ENCODE measurements around the gene INPP5A.

Gene INPP5A

GRCh38 chr10:132705943-132706342 lies 168.4 kb downstream of the INPP5A start:
- no peak for DNase-seq
- Histone ChIP-seq H4K20me1 (ENCODE audit: insufficient read depth, low read length) (no peaks in the 10 kb centered on the region), H3K9me3 (replicated peaks; ENCODE audit: insufficient read depth, low read length) (no peaks in the 10 kb centered on the region), H3K79me2 (ENCODE audit: low read length) (no peaks in the 10 kb centered on the region), H3K4me2 (ENCODE audit: low read depth, low read length) (no peak overlapping the region), H3K4me3 (ENCODE audit: low read length) (no peak overlapping the region), H3K9me2 (replicated peaks; ENCODE audit: insufficient read depth, low read length) (no peaks in the 10 kb centered on the region), H3K27ac (ENCODE audit: low read length) (no peak overlapping the region), H3K4me1 (ENCODE audit: low read length) (no peaks in the 10 kb centered on the region), H3K9ac (ENCODE audit: low read length) (no peak overlapping the region), H3F3A (ENCODE audit: insufficient read depth, low read length) (no peaks in the 10 kb centered on the region), H2AFZ (ENCODE audit: low read length) (no peak overlapping the region), H3K27me3 (replicated peaks; ENCODE audit: insufficient read depth, low read length) (no peaks in the 10 kb centered on the region; the same call in 1 of the 2 replicates), H3K36me3 (replicated peaks; ENCODE audit: insufficient read depth, low read length) (no peaks in the 10 kb centered on the region)
- TF ChIP-seq CTCF (IDR thresholded peaks at IDR 0.05; ENCODE audit: low read length) (no peak), EZH2 (optimal IDR thresholded peaks at IDR 0.05; ENCODE audit: low read depth, low read length) (no peak)

DNA sequence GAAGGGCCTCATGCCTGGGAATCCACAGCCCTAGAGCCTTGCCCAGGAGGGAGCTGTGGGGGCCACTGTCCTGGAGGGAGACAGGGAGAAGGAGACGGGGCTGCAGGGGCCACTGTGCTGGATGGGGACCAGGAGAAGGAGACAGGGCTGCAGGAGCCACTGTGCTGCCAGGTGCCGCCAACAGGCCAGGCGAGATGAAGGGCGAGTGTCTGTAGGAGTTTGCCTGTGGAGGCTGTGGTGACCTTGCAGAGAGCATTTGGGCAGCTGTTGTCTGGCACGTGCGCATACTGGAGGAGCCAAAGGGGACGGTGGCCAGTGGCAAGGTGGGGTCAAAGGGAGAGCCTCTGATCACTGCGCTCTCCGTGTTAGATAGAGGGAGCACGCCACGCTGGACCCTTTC lies 169.1 kb downstream of the INPP5A start:
- no peak for DNase-seq
- TF ChIP-seq CTCF (IDR thresholded peaks at IDR 0.05; ENCODE audit: low read length) (no peak), EZH2 (optimal IDR thresholded peaks at IDR 0.05; ENCODE audit: low read depth, low read length) (no peak), EZH2phosphoT487 (IDR thresholded peaks at IDR 0.05; ENCODE audit: low read length) (no peak)
- Histone ChIP-seq H3K4me1 (ENCODE audit: low read length) (no peaks in the 10 kb centered on the region), H2AFZ (ENCODE audit: low read length) (no peak overlapping the region), H3K9me2 (replicated peaks; ENCODE audit: insufficient read depth, low read length) (no peaks in the 10 kb centered on the region), H3K9me3 (replicated peaks; ENCODE audit: insufficient read depth, low read length) (no peaks in the 10 kb centered on the region), H4K20me1 (ENCODE audit: insufficient read depth, low read length) (no peaks in the 10 kb centered on the region), H3K9ac (ENCODE audit: low read length) (no peak overlapping the region), H3K36me3 (replicated peaks; ENCODE audit: insufficient read depth, low read length) (no peaks in the 10 kb centered on the region), H3K79me2 (ENCODE audit: low read length) (no peaks in the 10 kb centered on the region), H3K27ac (ENCODE audit: low read length) (no peak overlapping the region), H3K4me2 (ENCODE audit: low read depth, low read length) (no peak overlapping the region), H3K27me3 (replicated peaks; ENCODE audit: insufficient read depth, low read length) (no peaks in the 10 kb centered on the region), H3K4me3 (ENCODE audit: low read length) (no peak overlapping the region), H3F3A (ENCODE audit: insufficient read depth, low read length) (no peaks in the 10 kb centered on the region)

DNA sequence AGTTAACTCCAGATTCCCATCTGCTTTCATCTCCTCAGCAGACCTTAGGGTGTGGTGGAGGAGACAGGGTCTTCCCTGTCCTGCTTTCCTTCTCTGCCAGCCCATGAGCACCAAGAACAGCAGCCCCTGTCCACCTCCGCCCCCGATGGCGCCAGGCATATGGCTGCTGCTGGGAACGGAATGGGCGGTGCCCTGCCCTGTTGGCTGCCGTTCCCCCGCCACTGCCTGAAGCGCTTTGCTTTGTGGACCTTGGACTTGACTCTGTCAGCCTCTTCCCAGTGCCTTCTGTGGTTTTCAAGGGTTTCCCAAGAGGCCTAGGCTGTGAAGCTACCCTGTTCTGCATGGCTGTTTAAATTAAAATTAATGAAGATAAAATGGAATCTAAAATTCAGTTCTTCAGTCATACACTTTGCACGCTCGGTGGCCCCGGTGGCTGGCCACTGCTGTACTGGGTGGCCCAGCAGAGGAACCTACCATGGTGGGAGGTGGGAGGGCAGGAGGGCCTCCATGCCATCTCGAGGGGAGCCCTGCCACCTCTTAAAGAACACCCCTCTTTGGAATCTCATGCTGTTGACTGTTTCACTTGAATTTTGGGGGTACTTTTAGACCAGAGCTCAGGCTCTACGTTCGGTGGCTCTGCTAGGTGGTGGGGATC lies 169.7 kb downstream of the INPP5A start:
- H3K9me3 ChIP-seq (replicated peaks; ENCODE audit: insufficient read depth, low read length), result no peaks in the 10 kb centered on the region
- no peak overlapping the region for H3K9ac ChIP-seq (ENCODE audit: low read length)
- H3K4me3 ChIP-seq (ENCODE audit: low read length), result no peak overlapping the region
- H3K4me1 ChIP-seq (ENCODE audit: low read length), result no peaks in the 10 kb centered on the region
- H3F3A ChIP-seq (ENCODE audit: insufficient read depth, low read length), result no peaks in the 10 kb centered on the region
- no peak overlapping the region for H3K27ac ChIP-seq (ENCODE audit: low read length)
- H3K79me2 ChIP-seq (ENCODE audit: low read length), result no peaks in the 10 kb centered on the region
- TF ChIP-seq EZH2 (optimal IDR thresholded peaks at IDR 0.05; ENCODE audit: low read depth, low read length), result no peak
- no peak for TF ChIP-seq EZH2phosphoT487 (IDR thresholded peaks at IDR 0.05; ENCODE audit: low read length)
- TF ChIP-seq CTCF (IDR thresholded peaks at IDR 0.05; ENCODE audit: low read length), result no peak
- H3K36me3 ChIP-seq (replicated peaks; ENCODE audit: insufficient read depth, low read length), result no peaks in the 10 kb centered on the region
- H3K4me2 ChIP-seq (ENCODE audit: low read depth, low read length), result no peak overlapping the region
- H2AFZ ChIP-seq (ENCODE audit: low read length), result no peak overlapping the region
- no peak for DNase-seq
- no peaks in the 10 kb centered on the region for H3K27me3 ChIP-seq (replicated peaks; ENCODE audit: insufficient read depth, low read length)
- H3K9me2 ChIP-seq (replicated peaks; ENCODE audit: insufficient read depth, low read length), result no peaks in the 10 kb centered on the region
- H4K20me1 ChIP-seq (ENCODE audit: insufficient read depth, low read length), result no peaks in the 10 kb centered on the region
